ENCODE results near the gene KLHL25.

Gene KLHL25

DNA sequence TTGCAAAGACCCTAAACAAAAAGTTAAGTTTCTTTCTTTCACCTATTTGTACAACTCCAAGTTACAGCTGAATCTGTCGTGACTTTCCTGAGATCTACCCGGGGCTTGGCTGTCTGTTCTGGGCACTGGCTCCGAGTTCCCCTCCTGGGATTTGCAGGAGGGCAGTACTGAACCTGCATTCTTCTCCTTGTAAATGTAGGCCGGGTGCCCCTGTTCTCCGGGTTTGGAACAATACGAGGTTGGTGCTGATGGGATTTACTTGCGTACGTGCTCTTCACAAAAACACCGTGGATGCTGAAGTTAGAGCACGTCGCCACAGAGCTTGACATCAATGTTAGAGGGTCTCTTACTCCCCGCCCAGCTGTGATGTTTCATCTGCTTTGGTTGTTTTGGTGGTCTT, 48.1 kb downstream of the KLHL25 start:
- no peak for DNase-seq

DNA sequence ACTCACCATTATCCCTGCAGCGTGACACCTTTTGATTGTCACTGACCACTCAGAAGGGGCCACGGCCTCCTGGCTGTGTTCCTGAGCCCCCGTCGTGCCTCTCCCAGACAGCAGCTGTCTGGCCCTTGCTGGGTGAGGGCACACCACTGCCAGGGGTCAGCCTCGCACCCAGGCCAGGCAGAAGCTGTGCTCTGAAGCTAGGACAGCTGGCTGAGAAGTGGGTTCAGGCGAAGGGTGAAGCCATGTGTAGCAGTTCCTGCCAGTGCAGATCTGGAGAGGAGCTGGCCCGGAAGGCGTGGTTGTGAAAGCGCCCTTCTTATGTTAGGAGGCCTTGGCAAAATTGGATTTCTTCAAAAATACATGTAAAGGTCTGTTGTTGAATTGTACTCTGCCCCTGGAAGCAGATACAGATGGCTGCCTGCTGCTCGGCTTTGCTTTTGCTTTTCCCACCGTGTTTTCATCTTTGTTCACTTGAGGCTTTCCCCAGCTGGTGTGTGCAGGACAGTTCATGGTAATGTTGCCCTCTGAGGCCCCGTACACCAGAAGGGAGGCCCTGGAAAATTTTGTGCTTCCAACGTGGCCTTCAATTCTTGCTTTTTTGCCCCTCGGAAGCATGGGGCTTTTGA, 49.1 kb downstream of the KLHL25 start:
- no peak for DNase-seq

DNA sequence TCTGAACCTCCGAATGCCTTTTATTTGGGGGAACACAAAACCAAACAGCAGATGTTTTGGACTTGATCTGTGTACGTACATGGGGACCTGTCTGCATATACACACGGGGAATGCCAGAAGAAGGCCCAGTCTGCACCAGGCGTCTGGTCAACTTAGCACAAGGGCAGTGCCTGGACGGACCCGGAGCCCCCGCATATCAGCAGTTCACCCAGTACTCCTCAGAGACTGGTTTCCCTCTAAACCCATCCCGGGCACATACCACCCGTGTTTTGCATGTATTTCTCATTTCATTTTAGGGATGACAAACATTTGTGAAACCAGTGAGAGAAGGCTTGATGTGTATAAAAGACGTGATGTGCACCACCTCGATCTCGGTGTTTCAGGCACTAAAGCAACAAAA, 49.7 kb downstream of the KLHL25 start:
- DNase-seq: no peak

DNA sequence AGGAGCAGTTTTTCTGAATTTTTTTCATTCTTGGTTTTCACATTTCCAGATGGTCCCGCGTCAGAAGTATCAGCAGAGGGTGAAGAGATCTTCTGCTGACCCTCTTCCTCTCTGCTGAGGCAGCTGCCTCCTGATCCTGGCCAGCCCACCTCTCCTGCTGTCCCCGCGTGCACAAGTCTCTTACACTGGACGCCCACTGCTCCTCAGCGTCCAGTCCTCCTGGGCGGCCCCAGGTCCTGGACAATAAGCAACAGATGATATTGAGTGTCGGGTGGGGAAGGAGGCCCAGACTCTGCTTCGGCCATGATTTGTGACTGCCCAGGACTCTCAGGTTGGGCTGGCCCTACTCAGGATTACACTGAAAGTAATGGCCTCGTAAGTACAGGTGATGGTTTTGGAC, 50.1 kb downstream of the KLHL25 start:
- DNase-seq: no peak

DNA sequence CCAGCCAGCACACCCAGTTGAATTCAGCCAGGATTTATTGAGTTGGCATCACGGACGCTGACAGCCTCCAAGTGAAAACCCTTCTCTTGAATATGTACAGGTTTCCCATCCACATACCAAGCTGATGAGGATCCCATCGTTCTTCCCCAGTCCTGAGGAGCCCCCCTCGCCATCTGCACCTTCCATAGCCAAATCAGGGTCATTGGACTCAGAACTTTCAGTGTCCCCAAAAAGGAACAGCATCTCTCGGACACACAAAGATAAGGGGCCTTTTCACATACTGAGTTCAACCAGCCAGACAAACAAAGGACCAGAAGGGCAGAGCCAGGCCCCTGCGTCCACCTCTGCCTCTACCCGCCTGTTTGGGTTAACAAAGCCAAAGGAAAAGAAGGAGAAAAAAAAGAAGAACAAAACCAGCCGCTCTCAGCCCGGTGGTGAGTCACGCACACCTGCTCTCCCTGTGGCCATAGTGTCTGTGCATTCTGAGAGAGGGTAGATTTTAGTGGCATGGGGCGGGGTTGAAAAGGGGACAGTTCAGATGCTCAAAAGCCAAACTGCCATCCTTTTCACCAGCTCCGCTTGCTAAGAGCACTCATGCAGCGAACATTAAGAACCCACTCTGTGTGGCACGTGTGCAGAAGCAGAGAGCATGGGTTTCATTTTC, 51.2 kb downstream of the KLHL25 start:
- DNase-seq: no peak

DNA sequence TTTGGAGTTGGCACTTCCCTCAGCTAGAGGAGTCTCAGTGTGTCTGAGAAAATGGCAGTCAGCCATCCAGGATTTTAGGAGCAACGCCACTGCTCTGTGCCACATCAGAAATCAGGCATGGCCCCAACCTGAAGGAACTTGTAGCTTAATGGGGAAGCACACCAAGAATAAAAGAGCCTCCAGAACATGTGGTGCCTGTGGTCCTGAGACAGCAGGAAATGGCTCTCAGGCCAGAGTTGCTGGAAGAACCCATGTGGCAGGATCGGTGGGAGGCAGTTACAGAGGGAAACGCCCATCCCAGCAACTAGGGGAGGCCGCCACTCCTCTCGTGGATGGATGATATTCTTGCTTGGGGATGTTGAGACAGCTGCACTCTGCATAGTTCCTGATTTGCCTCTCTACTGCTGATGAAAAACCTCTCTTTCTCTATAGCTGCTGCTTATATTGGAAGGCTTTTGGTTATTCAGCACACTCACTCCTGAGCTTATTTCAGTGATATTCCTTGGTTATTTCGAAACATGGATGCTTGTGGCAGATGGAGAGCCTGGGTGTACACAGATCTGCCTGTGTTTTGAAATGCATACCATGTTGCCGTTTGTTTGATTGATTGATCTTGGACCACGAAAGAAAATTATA, 52.4 kb downstream of the KLHL25 start:
- DNase-seq: no peak

DNA sequence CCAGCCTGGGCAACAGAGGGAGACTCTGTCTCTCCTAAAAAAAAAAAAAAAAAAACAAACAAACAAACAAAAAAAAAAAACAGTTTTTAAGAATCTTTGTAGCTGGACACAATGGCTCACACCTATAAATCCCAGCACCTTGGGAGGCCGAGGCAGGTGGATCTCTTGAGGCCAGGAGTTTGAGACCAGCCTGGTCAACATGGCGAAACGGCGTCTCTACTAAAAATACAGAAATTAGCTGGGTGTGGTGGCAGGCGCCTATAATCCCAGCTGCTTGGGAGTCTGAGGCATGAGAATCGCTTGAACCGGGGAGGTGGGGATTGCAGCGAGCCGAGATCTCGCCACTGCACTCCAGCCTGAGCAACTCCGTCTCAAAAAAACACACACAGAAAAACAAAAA, 53.1 kb downstream of the KLHL25 start:
- no peak for DNase-seq

DNA sequence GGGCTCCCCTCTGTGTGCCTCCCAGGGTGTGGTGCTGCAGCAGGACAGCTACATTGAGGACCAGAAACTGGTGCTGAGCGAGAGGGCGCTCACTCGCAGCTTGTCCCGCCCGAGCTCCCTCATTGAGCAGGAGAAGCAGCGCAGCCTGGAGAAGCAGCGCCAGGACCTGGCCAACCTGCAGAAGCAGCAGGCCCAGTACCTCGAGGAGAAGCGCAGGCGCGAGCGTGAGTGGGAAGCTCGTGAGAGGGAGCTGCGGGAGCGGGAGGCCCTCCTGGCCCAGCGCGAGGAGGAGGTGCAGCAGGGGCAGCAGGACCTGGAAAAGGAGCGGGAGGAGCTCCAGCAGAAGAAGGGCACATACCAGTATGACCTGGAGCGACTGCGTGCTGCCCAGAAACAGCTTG, 53.7 kb downstream of the KLHL25 start:
- no peak for DNase-seq

DNA sequence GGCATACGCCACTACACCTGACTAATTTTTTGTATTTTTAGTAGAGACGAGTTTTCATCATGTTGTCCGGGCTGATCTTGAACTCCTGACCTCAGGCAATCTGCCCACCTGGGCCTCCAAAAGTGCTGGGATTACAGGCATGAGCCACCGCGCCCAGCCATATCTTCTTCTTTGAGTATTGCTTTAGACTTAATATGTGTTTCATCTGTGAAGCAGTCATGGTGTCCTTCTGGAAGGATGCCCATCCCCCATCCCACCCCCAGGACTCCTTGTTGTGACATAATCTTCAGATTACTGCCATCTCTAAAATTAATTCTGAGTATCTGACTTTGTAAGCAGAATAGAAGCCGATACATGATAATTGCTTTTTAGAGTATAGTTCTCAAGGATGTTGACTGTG, 57.7 kb downstream of the KLHL25 start:
- DNase-seq: no peak

DNA sequence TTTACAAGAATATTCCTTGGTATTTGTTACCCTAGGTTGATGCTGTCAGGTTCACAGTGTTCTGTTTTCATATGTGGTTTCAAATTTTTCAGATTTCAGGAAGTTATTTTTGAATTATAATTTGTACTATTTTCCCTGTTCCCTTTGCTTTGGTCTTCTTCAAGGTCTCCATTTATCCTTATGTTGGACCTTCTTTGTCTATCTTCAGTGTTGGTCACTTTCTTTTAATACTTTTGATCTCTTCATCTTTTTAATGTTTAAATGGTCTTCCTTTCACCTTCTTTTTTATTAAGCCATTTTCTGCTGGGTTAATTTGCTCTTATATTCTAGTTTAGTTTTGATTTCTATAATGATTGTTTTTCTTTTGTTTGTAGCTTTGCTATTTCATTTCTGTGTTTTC, 61.3 kb downstream of the KLHL25 start:
- no peak for DNase-seq

DNA sequence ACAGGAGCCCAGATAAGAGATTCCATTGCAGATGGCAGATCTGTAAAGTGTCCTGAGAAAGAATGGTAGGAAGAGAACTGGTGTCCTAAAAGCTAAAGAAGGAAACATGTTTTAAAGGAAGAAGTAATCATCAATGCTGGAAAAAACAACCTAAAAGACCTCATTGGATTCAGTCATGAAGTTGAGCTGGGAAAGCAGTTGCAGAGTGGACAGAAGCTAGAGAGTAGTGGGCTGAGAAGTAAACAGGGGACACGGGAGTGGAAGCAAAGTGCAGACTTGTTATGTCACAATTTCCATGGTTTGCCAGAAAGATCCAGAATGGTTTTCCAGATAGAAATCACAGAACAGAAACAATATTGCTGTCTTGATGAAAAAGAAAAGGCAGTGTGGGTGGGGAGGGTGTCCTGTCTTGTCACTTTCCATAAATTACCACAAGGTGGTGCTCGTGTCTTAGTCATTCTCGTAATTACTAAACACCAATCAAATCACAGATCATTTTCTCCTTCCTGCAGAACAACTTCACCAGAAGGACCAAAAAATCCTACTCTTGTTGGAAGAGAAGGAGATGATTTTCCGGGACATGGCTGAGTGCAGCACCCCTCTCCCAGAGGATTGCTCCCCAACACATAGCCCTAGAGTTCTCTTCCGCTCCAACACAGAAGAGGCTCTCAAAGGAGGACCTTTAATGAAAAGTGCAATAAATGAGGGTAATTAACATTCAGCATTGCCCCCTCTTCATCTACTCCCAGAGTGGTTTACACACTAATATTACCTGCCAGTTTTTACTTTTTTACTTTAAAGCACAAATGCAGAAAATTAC, 64.5 kb downstream of the KLHL25 start:
- DNase-seq: no peak

DNA sequence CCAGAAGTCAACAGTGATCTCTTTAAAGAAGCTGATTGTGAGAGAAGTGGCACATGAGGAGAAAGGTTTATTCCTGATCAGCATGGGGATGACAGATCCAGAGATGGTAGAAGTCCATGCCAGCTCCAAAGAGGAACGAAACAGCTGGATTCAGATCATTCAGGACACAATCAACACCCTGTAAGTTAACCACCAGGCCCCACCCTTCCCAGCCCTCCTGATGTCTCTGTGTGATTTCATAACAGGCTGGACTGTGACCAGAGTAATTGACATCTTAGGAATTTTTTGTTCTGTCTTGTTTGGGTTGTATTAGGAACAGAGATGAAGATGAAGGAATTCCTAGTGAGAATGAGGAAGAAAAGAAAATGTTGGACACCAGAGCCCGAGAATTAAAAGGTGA, 67.7 kb downstream of the KLHL25 start:
- no peak for DNase-seq

DNA sequence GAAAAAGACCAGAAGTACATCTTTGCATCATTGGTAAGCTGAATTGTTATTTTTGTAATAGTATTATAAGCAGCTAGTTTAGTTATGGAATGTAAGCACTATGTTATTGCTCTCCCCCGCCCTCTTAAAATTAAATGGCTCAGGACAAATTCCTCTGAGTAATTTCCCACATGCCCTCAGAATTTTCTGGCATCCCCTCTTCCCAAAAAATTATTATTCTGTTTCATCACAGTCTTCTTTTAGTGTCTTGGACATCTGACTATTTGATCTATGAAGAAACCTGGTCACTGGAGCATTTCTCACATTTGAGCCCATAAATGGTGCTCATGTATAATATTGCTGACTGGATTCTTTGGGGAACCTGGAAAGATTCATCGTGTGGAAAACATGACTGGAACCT, 68.3 kb downstream of the KLHL25 start:
- no peak for DNase-seq

DNA sequence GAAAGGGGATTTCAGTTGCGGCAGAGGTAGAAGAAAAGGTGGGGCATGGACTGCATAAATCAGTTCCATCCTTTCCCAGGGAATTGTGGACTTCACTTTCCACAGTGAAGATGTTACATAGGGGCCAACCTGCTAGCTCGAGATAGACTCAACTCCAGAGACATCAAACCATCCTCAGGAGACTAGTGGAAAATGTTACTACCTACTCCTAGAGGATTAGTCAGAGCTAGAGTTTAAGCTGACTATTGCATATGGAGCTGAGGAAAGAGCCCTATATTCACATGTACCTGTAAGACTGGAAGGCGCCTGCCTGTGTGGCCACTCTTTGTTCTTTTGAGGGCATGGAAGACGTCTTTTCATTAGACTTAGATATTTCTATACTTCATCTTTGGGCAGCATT, 69.2 kb downstream of the KLHL25 start:
- no peak for DNase-seq

DNA sequence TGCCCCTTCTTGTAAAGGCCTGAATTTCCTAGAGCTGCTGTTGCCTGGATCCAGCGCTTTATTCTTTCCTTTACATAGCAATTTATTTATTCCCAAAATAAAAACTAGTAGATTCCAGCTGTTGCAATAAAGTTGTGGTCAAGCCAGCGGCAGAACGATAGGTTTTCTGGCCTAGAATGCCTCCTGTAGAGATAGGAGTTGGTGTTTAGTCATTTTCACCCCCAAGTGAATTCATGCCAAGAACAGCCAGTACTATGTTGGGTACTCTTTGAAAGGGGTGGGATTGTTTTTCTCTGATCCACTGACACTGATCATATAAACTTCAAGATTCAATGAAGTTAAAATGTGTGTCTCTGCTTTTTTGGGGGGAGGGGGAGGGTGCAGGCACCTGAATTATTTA, 69.7 kb downstream of the KLHL25 start:
- DNase-seq: no peak

DNA sequence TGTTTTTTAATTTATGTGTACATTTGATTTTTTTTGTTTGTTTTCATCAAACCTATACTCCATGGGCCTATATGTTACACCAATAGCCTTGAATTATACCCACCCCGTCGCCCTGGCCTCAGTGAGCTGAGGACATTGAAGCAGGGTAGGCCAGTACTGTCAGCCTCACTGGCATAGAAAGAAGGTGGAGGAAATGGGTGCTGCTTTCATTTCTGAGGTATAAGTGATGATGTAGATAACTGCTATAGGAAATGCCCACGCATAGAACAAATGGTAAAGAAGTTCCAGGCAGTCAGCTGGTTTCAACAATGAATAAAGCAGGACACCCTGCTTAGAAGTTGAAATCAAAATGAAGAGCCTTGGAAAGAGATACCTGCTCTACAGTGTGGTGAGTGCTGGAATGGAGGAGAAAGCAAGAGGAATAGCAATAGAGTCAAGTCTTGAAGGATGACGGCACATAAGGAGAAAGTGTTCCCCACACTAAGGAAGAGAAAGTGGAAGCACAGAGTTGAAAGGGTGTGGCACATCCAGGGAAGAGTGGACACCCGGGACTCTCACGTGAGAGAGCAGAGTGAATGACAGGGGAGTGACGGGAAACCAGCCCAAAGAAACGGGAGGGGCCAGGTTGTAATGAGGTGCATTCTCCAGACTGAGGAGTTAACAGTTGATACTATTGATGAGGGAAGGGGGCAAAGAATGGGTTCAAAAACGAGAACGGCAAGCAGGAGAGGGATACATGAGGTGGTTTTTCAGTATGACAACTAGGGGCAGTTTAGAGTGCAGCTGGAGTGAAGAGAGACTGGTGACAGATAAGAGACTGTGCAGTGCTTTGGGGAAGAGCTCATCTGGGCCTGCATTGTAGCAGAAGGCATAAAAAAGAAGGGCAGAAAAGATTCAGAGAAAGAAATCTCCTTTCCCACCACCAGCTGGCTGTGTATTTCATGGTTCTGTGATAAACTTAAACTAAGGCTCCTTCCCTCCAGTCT, 70.5 kb downstream of the KLHL25 start:
- no peak for DNase-seq

DNA sequence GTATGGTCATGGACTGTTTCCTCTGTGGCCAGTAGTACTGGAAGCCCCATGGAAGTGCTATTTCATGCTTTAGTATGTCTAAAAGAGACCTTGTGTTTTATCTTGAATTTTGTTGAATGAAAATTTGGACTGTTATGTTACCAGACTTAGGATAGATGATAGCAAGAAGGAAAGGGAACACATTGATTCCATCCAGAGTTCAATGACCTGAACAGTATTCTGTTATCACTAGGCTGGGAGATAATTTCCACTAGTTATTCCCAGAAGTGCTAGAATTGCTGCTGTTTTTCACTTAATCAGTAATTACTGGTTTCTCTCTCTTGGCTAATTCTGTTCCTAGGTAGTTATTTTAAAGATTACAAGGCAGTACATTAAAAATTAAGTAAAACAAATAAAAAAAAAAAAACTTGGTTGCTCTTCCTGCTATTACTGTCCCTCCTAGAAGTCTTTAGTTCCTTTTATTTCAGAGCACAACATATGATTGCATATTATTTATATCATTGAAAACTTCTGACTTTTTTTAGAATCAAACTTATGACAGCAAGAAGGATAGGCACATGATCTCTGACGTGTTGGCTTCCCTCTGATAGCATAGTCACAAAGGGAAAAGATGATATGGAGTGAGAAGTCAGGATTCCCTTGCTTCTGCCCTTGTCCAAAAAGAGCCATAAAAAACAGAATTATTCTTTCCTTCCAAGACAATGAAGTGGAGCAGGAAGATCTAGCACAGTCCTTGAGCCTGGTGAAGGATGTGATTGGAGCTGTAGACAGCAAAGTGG, 72.2 kb downstream of the KLHL25 start:
- no peak for DNase-seq

DNA sequence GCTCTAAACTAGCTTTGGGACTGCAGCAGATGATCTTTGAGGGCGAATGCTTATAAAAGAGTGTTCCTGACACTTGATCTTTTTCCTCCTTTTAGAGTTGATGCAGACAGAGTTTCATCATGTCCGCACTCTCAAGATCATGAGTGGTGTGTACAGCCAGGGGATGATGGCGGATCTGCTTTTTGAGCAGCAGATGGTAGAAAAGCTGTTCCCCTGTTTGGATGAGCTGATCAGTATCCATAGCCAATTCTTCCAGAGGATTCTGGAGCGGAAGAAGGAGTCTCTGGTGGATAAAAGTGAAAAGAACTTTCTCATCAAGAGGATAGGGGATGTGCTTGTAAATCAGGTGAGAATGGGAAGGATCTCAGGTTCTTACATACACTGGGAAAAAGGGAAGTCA, 75.7 kb downstream of the KLHL25 start:
- no peak for DNase-seq

DNA sequence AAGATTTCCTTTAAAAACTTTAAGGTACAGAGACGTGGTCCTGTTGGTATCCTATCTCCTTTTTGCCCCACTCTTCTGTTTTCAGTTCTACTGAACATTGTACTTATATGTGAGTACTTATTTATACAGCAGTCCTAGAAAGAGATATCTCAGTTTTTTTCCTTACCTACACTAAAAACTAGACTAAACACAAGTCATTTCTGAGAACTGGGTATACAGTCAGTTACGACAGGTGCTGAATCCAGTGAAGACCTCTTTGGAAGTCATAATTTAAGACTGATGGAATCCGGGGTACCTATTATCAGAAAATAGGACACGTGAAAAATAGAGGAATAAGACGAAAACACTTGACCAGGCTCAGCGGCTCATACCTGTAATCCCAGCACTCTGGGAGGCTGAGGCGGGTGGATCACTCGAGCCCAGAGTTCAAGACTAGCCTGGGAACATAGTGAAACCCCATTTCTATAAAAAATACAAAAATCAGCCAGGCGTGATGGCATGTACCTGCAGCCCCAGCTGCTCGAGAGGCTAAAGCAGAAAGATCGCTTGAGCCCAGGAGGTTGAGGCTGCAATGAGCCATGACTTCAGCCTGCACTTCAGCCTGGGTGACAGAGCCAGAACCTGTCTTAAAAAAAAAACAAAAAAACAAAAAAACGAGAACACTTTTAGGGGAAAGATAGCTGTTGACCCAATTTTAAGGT, 76.3 kb downstream of the KLHL25 start:
- DNase-seq: no peak

DNA sequence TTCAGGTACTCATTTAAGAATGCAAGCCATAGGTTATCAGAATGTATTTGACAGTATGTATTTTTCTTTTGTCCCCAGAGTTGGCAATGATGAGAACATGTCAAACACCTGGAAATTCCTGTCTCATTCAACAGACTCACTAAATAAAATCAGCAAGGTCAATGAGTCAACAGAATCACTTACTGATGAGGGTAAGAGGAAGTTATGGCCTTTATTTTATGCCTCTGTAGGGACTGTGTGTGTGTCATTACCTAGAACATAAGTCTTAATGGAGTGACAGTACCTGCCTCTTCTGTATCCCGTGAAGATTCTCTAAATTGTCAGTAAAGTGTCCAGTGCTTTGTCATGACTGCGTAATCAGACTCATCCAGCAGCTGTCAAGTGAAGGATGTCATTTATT, 77.5 kb downstream of the KLHL25 start:
- DNase-seq: no peak

DNA sequence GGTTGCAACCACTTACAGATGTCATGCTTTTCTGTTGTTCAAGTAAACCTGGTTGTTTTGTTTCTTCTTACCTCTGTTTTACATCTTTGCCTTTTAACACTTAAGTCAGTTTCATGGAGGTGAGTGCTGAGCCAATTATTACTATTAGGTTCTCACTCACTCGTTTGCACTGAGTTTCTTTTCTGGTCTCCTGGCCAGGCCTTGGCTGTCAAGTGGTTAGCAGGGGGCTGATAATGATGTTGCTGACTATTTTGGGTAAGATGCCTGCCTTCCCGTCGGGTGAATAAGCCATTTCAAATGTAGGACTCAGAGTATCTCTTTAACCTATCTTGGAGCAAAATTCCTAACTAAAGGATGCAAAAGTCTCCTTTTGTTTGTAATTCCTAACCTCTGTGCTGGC, 78.5 kb downstream of the KLHL25 start:
- DNase-seq: no peak
